ENCODE data around the gene GPR25.

- TF ChIP-seq POLR2AphosphoS5 (IDR thresholded peaks at IDR 0.05): no peak
- TF ChIP-seq CTCF (IDR thresholded peaks at IDR 0.05): no peak
Observed at GRCh38 chr1:200903793-200904192, 31.0 kb downstream of the GPR25 start.
